ENCODE measurements around the gene SLC51A. TPM values are rescaled to one million over a fixed set of nuclear protein-coding genes. Genes with fewer than 3 reads are reported as not detected.
A peak's percentile ranks its signal among the peaks of the same experiment; 100 is the strongest.

SLC51A gene
- total RNA-seq (2011; cell fraction: chromatin; rRNA removed; ENCODE audit: low replicate concordance): 0.62 TPM in 1 of 2 replicates, not detected in the other
- not detected in 2 replicates for total RNA-seq (2011; cell fraction: nucleolus; rRNA removed)
- total RNA-seq (2011; cell fraction: nucleoplasm; rRNA removed): not detected in 2 replicates
- total RNA-seq (2014; rRNA removed) (not detected in 2 replicates), total RNA-seq (2014; rRNA removed; fragmentation: Illumina TruSeq; extraction: Trizol) (not detected in 2 replicates), total RNA-seq (2015; rRNA removed; fragmentation: Illumina TruSeq; extraction: Trizol) (not detected in 2 replicates), total RNA-seq (2021) (not detected in 2 replicates), polyA plus RNA-seq (2011; rRNA removed) (not detected in 2 replicates), polyA plus RNA-seq (2014; fragmentation: Illumina TruSeq; extraction: Trizol) (not detected in 2 replicates), polyA plus RNA-seq (2014; fragmentation: Nextera tagmentation; extraction: Ambion mirVana) (under 1 TPM; 0.35 to 0.38 TPM), polyA plus RNA-seq (2014; rRNA removed) (not detected in 2 replicates), polyA minus RNA-seq (2011; rRNA and poly(A)+ RNA removed) (not detected in 2 replicates), Bru-seq, nascent RNA (percentile 10 among the genes with signal in this experiment), BruChase-seq, experiment 1, labeled RNA remaining after a 2-hour chase (not detected), BruChase-seq, experiment 2, labeled RNA remaining after a 6-hour chase (percentile 6 among the genes with signal in this experiment)
- not detected in 2 replicates for polyA plus RNA-seq (2011; cell fraction: cytosol; rRNA removed)
- polyA plus RNA-seq (2011; cell fraction: nucleus; rRNA removed): not detected in 2 replicates
- polyA plus RNA-seq (2012): 1.1 and 1.4 TPM in 2 replicates
- polyA minus RNA-seq (2011; cell fraction: cytosol; rRNA and poly(A)+ RNA removed): not detected in 2 replicates
- not detected in 2 replicates for polyA minus RNA-seq (2011; cell fraction: nucleus; rRNA and poly(A)+ RNA removed)
- long read RNA-seq, experiment 1, partial matches to known transcripts: 0 of 12 reads
- long read RNA-seq, experiment 1, other reads (novel, unspliced or antisense): 12 of 12 reads
- long read RNA-seq, experiment 2: 0 reads
- long read RNA-seq, experiment 3: 0 reads

GRCh38 chr3:196216089-196216564 lies at the start of gene SLC51A:
SLC51A (plus strand) TSS chr3:196216534; CDS start chr3:196216713, 179 bp downstream.
- Histone ChIP-seq H4K20me1 (replicated peaks; ENCODE audit: control insufficient read depth, insufficient read depth, low read length) (no peaks in the 10 kb centered on the region), H3K27ac (ENCODE audit: extremely low read depth, low read depth, low read length) (no peak within 1 kb of the TSS), H3K27me3 (ENCODE audit: control insufficient read depth in 2 of 2, insufficient read depth in 2 of 2, low read length in 2 of 2) (no peaks in the 10 kb centered on the region), H3K9me1 (ENCODE audit: control insufficient read depth, insufficient read depth, low read length) (no peaks in the 10 kb centered on the region), H3K79me2 (ENCODE audit: control insufficient read depth, insufficient read depth, low read length) (no peaks in the 10 kb centered on the region), H3K4me1 (replicated peaks in 1 of 2; ENCODE audit: control insufficient read depth in 2 of 2, insufficient read depth in 2 of 2, low read length in 2 of 2) (peaks cover 0 to 36% of the 10 kb centered on the region in 2 experiments; a peak in 3 of 5 replicates), H3K36me3 (ENCODE audit: control insufficient read depth, insufficient read depth, low read length) (no peaks in the 10 kb centered on the region), H3K4me3 (no peak within 1 kb of the TSS), H3K9ac (ENCODE audit: insufficient read depth in 1 of 2, low read depth in 2 of 2, low read length in 2 of 2) (peak within 1 kb of the TSS in 1 of 2 experiments; percentile 20; a peak in 1 of 4 replicates), H2AFZ (ENCODE audit: low read depth, low read length) (no peak within 1 kb of the TSS), H3K4me2 (ENCODE audit: insufficient read depth, low read length) (no peak within 1 kb of the TSS), H3K9me3 (replicated peaks; ENCODE audit: control insufficient read depth, insufficient read depth, low read depth, low read length) (no peaks in the 10 kb centered on the region)
- ChIA-PET POLR2A (interaction anchor here (0.8 kb wide), 1 partner anchor 9 kb away, joined by 3 read pairs; no protein-coding TSS in a partner anchor), CTCF (ENCODE audit: low intra/inter-chr PET ratio) (no interaction called here)
- in situ Hi-C loops (cut with MboI) (loop anchor here (25.0 kb wide), 1 partner anchor 504 kb away; the partner anchor contains the start of gene MUC20), intact Hi-C loops (cut with micrococcal nuclease) (no loop called here)
- no peak for ATAC-seq
- BruUV-seq (replicated peaks): no TSS peak
- no peak for DNase-seq (ENCODE audit: extremely low read depth in 1 of 4, low spot score in 3 of 4)
- 48% methylated on average over 10 of the region's 15 CpGs for WGBS (ENCODE audit: insufficient coverage, low coverage, missing lambda C conversion rate)
- FAIRE-seq: no peak
- TF ChIP-seq GTF2E2 (tag; IDR thresholded peaks at IDR 0.05) (no peak), POLR2AphosphoS2 (IDR thresholded peaks at IDR 0.05; ENCODE audit: low read length) (no peak), RREB1 (CRISPR knock-in tag; IDR thresholded peaks at IDR 0.05) (no peak), SRSF7 (optimal IDR thresholded peaks at IDR 0.05; ENCODE audit: low read depth, low read length) (no peak), ATF4 (CRISPR knock-in tag; IDR thresholded peaks at IDR 0.05) (no peak)

Measured in K562 (cell line).